Stimulated activated CD4-positive, alpha-beta T cell treated with anti-CD3 and anti-CD28 coated beads, Interleukin-2, amount 100 ng/mL, for 24 hours (primary cell): ENCODE measurements around the gene HYOU1.
"Not testable (repeated sequence)": the region's sequence is repeated elsewhere in the genome, so short reads cannot be mapped to it uniquely, and the experiment has no call there.

ENCODE experiments used
- DNase-seq, 2 donors: peaks; one replicate each; pipeline ENCODE4 v3.0.0-alpha.2; 2020

HYOU1 gene

GRCh38 chr11:119041821-119042514 is 15.0 kb downstream of the HYOU1 start:
- DNase-seq, result no peak

- DNase-seq, result not testable (repeated sequence)
These were observed 17.5 kb downstream of the HYOU1 start for GRCh38 chr11:119039471-119039870.

GRCh38 chr11:119038884-119039283 is 18.1 kb downstream of the HYOU1 start:
- no peak for DNase-seq

- DNase-seq, result no peak
These were observed 22.2 kb downstream of the HYOU1 start for GRCh38 chr11:119034813-119035212.

GRCh38 chr11:119033421-119033820 is 23.6 kb downstream of the HYOU1 start:
- not testable (repeated sequence) for DNase-seq

DNA sequence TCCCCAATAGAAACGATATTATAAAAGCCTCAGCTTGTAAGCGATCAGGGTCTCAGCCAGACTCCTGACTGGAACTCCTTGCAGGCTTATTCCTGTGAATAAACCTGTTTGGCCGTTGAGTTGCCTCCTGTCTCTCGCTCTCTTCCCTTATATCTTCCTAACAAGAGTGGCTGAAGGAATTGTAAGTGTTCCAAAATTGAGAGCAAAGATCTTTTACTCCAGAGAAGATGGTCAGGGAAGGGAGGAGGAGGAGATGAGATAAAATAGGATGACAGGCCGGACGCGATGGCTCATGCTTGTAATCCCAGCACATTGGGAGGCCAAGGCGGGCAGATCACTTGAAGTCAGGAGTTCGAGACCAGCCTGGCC is 25.1 kb downstream of the HYOU1 start:
- no peak for DNase-seq

DNA sequence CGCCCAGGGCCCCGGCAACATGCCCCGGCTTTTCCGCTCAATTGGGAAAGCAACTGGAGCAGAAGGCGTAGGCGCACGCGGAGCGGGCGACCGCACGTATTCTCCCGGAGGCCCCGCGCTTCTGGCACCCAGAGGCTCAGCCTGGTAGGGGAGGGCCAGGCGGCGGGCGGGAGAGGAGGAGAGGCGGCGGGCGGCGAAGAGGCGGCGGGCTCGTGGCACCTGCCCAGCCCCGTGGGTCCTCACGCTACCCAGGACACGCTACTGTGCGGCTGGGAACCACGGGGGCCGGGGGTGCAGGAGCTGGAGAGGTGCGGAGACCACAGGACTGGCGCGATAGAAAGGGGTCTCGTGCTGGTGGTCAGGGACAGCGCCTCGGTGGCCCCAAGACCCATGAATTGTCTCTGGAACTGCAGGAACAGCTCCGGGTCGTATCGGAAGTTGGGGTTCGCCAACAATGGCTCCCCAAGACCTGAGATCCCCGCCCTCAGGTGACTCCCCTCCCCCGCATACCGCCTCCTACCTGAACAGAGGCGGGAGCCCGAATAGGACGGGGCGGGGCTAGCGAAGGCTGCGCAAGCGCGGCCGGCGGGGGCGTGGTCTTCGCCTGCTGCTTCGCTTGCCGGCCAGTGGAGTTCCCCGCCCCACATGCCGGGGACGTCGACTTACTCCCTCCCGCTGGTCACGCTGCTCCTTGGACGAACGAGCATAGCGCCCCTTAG is 26.5 kb downstream of the HYOU1 start, which contains the start of gene SLC37A4:
Gene SLC37A4, minus strand, starts transcription at position 549 of the 719 bp plus-strand sequence.
- peak; percentile 97 to 100 for DNase-seq

DNA sequence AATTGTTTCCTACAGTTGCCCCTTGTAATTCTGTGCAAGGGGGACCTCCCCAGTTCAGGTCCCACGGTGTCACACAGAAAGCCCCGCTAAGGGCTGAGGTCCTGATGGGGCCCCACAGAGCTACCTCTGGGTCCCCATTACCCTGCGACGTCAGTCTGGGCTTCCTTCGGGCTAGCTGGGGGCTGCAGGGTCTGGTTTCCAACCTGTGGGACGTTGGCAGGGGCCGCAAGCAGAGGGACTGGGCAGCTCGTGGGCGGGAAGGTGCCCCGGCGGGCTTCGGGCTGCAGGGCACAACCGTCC is 27.0 kb downstream of the HYOU1 start:
- no peak for DNase-seq

GRCh38 chr11:119029340-119030028 is 27.5 kb downstream of the HYOU1 start:
- peak; percentile 52 to 67 for DNase-seq

DNA sequence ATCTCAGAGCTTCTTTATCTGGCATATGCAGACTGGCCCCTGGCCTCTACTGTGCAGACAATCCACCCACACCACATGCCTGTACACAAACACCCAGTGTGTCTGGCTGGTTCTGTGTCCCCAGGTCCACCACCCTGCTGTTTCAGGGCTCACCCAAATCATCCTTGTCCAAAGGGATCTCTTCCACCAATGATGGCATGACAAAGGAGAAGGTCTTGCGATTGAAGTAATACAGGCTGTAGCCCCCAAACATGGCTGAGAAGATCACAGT is 28.0 kb downstream of the HYOU1 start:
- no peak for DNase-seq

DNA sequence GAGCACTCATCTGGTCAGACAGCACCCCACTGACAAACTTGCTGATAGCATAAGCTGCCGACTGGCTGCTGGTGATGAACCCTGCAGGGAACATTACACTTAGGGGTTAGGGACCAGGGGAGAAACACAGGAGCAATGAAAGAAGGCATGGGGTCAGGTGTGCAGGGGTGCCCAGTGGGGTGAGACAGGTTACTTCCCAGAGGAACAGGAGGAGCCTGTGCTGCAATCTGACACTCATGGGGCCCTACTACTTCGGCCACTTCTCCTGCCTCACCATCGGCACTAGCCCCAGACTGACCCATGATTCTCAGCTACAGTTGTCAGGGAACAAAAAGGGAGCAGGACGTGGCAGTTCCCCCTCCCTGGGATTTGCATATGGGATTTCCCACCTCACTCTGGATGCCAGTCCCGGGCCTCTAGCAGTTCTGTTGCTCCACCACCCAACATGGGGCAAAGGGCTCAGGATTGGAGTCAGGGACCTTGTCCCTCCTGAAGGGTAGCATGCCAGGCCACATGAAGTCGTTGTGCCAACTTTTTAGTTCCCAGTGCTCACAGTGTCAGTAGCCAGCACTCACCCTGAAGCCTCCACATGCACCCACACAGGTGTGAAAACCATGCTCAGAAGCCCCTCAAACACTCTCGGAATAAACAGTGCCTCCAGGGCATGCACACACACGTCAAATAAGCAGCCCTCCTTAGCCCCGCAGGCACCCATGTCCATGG is 28.5 kb downstream of the HYOU1 start:
- no peak for DNase-seq

- DNase-seq, result no peak
These were observed 29.3 kb downstream of the HYOU1 start for GRCh38 chr11:119027561-119028345.

GRCh38 chr11:119026970-119027369 is 30.0 kb downstream of the HYOU1 start:
- no peak for DNase-seq

GRCh38 chr11:119025978-119026766 is 30.8 kb downstream of the HYOU1 start:
- DNase-seq, result no peak

GRCh38 chr11:119025541-119025940 is 31.5 kb downstream of the HYOU1 start:
- no peak for DNase-seq

GRCh38 chr11:119025099-119025473 is 31.9 kb downstream of the HYOU1 start:
- no peak for DNase-seq

DNA sequence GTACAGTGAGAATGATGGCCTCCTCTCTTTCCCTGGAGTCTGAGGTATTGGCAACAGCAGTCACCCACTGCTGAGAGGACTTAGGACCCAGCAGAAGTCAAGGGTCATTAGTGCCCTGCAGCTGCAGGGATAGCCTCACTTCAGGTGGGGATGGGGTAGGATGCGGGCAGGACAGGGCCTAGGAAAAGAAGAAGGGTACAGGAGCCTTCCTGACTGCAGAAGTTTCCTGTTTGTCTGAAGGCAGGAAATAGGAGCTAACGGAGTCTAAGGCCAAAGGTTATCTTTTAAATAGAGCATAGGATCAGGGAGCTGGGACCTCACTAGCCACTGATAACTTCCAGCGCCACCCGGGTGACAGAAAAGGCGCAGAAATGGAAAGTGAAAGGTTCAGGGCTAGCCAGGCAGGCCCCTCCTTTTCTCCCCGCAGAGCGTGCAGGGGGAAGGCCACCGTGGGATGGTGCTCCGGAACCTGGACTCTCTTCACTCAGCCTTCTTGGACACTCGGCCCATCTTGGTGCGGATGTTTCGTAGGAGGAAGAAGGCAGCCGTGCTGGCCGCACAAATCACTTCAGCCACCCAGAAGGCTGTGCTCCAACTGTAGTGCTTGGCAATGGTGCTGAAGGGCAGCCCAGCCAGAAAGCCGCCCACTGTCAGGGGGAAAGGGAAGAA is 32.4 kb downstream of the HYOU1 start:
- no peak for DNase-seq

DNA sequence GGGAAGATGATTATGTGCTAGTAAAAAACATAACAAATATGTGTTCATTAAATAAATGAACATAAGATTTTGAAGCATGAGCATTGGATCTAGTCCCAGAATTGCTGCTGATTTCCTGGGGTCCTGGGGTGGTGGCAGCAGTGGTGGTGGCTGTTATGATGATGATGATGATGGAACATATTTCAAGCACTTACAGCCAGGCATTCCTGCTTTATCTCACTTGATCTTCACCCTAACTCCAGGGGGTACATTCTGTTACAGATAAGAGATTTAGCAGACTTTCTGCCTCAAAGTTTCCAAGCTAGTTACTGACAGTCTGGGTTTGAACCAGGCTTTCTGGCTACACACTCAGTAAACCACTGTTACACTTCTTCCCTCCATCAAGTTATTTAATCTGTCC is 33.3 kb downstream of the HYOU1 start:
- DNase-seq, result no peak

GRCh38 chr11:119021631-119022030 is 35.4 kb downstream of the HYOU1 start:
- DNase-seq, result no peak

GRCh38 chr11:119019996-119020395 is 37.0 kb downstream of the HYOU1 start:
- no peak for DNase-seq
